Measurements from ENCODE around the gene POC1B.

POC1B gene

GRCh38 chr12:89521364-89522223 lies 4.3 kb downstream of the POC1B start:
- no peaks in the 10 kb centered on the region for H3K9me3 Mint-ChIP-seq
- ATAC-seq (no peak), DNase-seq (no peak)
- no peaks in the 10 kb centered on the region for H3K27me3 Mint-ChIP-seq
- peaks cover 39% of the 10 kb centered on the region for H3K4me1 Mint-ChIP-seq
- no peak overlapping the region for H3K27ac Mint-ChIP-seq
- peak overlapping the region; percentile 51 to 65 for H3K4me3 Mint-ChIP-seq

- Mint-ChIP-seq H3K27me3 (no peaks in the 10 kb centered on the region), H3K4me3 (no peak overlapping the region), H3K4me1 (peaks cover 21% of the 10 kb centered on the region), H3K9me3 (no peaks in the 10 kb centered on the region), H3K27ac (peak overlapping the region in 1 of 2 donors; percentile 10)
- no peak for DNase-seq
- ATAC-seq, result no peak
Observed at GRCh38 chr12:89517720-89518119, 8.1 kb downstream of the POC1B start.

DNA sequence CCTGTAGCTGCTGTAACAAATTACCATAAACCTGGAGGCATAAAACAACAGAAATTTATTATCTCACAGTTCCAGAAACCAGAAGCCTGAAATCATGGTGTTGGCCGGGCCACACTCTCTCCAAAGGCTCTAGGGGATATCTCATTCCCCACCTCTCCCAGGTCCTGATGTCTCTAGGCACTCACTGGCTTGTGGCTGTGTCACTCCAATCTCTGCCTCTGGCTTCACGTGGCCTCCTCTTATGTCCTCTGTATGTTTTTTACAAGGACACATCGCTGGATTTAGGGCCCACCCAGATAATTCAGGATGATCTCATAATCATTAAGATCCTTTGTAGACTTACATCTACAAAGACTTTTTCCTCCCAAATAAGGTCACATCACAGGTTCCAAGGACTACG lies 9.2 kb downstream of the POC1B start:
- ATAC-seq (no peak), DNase-seq (no peak)
- Mint-ChIP-seq H3K4me1 (peaks cover 13% of the 10 kb centered on the region), H3K4me3 (no peak overlapping the region), H3K27ac (no peak overlapping the region), H3K27me3 (no peaks in the 10 kb centered on the region), H3K9me3 (no peaks in the 10 kb centered on the region)

GRCh38 chr12:89514751-89515150 lies 11.1 kb downstream of the POC1B start:
- no peaks in the 10 kb centered on the region for H3K27me3 Mint-ChIP-seq
- no peak overlapping the region for H3K27ac Mint-ChIP-seq
- H3K4me3 Mint-ChIP-seq, result no peak overlapping the region
- no peaks in the 10 kb centered on the region for H3K9me3 Mint-ChIP-seq
- peak in 1 of 2 donors; percentile 30 for DNase-seq
- ATAC-seq, result peak; percentile 94
- H3K4me1 Mint-ChIP-seq, result peaks cover 6% of the 10 kb centered on the region

DNA sequence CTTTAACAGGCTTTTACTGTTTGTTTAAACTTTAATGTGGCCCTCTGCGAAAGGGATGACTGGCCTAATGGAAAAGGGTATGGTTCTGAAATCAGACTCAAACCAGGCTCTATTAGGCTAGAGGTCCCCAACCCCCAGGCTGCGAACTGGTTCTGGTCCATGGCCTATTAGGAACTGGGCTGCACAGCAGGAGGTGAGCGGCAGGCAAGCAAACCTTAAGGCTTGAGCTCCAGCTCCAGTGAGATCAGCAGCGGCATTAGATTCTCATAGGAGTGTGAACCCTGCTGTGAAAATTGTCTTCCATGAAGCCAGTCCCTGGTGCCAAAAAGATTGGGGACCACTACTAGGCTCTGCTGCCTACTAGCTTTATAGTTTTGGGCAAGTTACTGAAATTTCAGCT lies 12.3 kb downstream of the POC1B start:
- ATAC-seq (no peak), DNase-seq (no peak)
- Mint-ChIP-seq H3K4me3 (no peak overlapping the region), H3K27me3 (no peaks in the 10 kb centered on the region), H3K4me1 (peaks cover under 1% of the 10 kb centered on the region), H3K27ac (no peak overlapping the region), H3K9me3 (no peaks in the 10 kb centered on the region)

DNA sequence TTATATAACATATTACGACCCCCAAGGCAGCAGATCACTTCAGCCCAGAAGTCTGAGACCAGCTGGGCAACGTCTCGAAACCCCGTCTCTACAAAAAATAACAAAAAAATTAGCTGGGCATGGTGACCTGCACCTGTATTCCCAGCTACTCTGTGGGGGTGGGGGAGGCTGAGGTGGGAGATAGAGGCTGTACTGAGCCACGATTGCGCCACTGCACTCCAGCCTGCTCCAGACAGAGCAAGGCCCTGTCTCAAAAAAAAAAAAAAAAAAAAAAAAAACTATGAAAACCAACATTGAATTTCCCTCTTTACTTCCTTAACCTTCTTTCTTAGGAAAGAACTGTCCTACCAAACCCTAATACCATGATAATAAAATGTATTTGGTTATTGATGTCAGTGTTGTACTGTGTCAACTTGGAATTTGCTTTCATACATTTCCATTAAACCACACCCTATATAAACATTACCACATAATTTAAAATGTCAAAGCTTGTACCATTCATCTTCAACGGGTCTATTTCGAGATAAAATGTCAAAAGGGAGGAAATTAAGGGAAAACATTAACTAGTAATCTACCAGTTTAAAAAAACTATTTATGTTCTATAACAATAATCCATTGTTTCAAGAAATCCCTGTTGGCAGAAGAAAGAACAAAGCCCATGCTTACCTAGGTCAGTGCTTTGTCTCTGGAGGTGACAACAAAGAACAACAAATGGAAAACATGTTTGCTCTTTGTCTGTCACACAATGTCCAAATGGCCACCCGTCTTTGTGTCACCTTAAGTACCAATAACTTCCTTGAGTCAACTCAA lies 18.6 kb downstream of the POC1B start:
- Mint-ChIP-seq H3K27me3 (no peaks in the 10 kb centered on the region), H3K27ac (no peak overlapping the region), H3K4me3 (no peak overlapping the region), H3K9me3 (no peaks in the 10 kb centered on the region), H3K4me1 (peaks cover 15% of the 10 kb centered on the region)
- DNase-seq (no peak), ATAC-seq (no peak)

GRCh38 chr12:89506050-89506449 lies 19.8 kb downstream of the POC1B start:
- Mint-ChIP-seq H3K9me3 (no peaks in the 10 kb centered on the region), H3K27ac (peak overlapping the region in 1 of 2 donors; percentile 4), H3K4me1 (peaks cover 19% of the 10 kb centered on the region), H3K27me3 (no peaks in the 10 kb centered on the region), H3K4me3 (no peak overlapping the region)
- ATAC-seq (no peak), DNase-seq (no peak)

DNA sequence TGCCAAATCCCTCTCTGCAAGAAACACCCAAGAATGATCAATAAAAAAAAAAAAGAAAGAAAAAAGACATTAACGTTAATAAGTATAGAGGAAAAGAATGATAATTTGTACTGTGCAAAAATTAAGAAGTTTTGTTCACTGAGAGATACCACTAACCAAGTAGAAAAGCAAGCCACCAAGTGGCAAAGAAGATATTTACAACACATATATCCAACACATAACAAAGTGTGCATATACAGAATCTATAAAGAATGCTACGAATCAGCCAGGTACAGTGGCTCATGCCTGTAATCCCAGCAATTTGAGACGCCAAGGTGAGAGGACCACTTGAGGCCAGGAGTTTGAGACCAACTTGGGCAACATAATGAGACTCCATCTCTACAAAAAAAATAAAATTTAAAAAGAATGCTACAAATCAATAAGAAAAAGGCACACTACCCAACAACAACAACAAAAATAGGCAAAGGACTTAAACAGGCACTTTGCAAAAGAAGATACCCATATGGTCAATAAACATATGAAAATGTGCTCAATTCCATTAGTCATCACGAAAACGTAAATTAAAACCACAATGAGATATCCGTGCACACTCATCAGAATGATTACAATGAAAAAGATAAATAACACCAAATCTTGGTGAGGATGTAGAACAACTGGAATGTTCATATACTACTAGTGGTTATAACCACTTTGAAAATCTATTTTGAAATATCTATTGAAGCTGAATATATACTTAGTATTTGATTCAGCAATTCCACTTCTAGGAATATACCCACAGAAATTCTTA lies 21.1 kb downstream of the POC1B start:
- ATAC-seq, result no peak
- H3K27me3 Mint-ChIP-seq, result no peaks in the 10 kb centered on the region
- H3K9me3 Mint-ChIP-seq, result no peaks in the 10 kb centered on the region
- DNase-seq, result no peak
- peaks cover 19% of the 10 kb centered on the region for H3K4me1 Mint-ChIP-seq
- H3K4me3 Mint-ChIP-seq, result no peak overlapping the region
- H3K27ac Mint-ChIP-seq, result no peak overlapping the region

- DNase-seq (no peak), ATAC-seq (no peak)
- no peaks in the 10 kb centered on the region for H3K27me3 Mint-ChIP-seq
- no peak overlapping the region for H3K4me3 Mint-ChIP-seq
- H3K4me1 Mint-ChIP-seq, result peaks cover 19% of the 10 kb centered on the region
- no peaks in the 10 kb centered on the region for H3K9me3 Mint-ChIP-seq
- peak overlapping the region in 1 of 2 donors; percentile 27 for H3K27ac Mint-ChIP-seq
Observed at GRCh38 chr12:89501793-89502192, 24.1 kb downstream of the POC1B start.

GRCh38 chr12:89499857-89500256 lies 26.0 kb downstream of the POC1B start:
- DNase-seq (no peak), ATAC-seq (no peak)
- Mint-ChIP-seq H3K9me3 (no peaks in the 10 kb centered on the region), H3K27ac (no peak overlapping the region), H3K4me1 (peaks cover 17% of the 10 kb centered on the region), H3K4me3 (no peak overlapping the region), H3K27me3 (no peaks in the 10 kb centered on the region)

DNA sequence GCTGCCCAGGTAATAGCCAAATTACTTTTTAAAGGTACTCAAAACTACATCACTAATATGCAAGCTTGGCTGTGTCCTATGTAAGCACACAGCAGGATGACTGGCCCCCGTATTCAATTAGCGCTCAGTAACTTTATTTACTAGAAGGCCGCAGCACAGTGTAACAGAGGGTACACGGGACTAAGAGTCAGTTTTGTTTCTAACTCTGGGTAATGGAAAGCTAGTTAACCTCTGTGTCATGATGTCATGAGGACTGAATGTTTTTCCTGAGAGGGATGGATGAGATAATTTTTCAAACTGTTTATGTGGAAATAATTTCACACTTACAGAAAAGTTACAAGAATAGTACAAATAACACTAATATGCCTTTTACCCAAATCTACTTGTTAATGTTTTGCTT lies 28.4 kb downstream of the POC1B start:
- H3K4me1 Mint-ChIP-seq, result peaks cover 27% of the 10 kb centered on the region
- no peaks in the 10 kb centered on the region for H3K27me3 Mint-ChIP-seq
- H3K4me3 Mint-ChIP-seq, result no peak overlapping the region
- ATAC-seq (no peak), DNase-seq (no peak)
- H3K9me3 Mint-ChIP-seq, result peaks cover 0 to 6% of the 10 kb centered on the region in 2 donors
- H3K27ac Mint-ChIP-seq, result no peak overlapping the region

DNA sequence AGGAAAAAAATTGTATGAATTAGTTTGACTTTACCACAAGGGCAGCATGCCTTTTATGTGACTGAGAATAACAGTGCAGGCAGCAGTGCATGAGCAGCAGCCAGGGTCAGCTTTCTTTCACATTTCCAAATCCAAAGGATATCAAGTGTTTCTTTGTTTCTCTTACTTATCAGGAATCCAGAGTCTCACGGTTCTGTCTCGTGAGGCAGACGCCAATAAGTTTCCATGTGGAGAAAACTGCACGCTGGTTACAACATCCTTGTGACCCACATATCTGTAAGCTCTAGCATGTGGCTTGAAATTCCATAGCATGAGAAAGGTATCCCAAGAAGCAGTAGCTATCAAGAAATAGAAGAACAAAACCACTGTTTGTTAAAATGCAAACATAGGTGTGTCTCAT lies 28.8 kb downstream of the POC1B start:
- no peaks in the 10 kb centered on the region for H3K27me3 Mint-ChIP-seq
- no peak for DNase-seq
- no peak for ATAC-seq

DNA sequence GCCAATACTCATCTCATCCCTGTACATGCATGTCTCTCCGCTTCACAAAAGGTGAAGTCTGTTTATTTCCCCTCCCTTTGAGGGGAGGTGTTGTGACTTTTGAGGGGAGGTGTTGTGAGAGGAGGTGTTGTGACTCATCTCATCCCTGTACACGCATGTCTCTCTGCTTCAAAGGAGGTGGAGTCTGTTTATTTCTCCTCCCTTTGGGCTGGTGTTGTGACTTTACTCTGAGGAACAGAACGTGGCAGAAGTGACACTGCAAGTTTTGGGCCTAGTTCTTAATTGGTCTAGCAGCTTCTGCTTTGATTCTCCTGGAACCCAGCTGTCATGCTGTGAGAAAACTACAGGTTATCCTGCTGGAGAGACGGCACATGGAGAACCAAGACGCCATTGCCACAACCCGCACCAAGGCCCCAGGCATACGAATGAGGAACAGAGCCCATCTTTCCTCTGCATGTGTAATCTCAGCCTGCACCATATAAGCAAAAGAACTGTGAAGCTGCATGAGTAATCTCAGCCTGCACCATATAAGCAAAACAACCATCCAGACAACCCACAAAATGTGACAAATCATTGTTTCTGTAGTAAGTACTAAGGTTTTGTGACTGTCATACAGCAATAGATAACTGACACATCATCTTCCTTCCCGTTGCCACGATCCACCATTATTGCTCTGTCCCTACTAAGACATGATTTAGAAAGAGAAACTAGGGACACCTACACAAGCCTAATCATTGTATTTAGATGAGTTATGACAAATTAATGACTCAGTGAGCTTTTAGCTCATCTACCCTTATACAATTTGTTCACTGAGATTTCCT lies 31.2 kb downstream of the POC1B start:
- H3K4me3 Mint-ChIP-seq, result peak overlapping the region; percentile 8 to 47
- no peaks in the 10 kb centered on the region for H3K27me3 Mint-ChIP-seq
- H3K27ac Mint-ChIP-seq, result peak overlapping the region; percentile 87 to 90
- DNase-seq, result peak; percentile 23 to 66
- ATAC-seq, result peak; percentile 96
- peaks cover 0 to 6% of the 10 kb centered on the region in 2 donors for H3K9me3 Mint-ChIP-seq
- peaks cover 22% of the 10 kb centered on the region for H3K4me1 Mint-ChIP-seq

More for the DNA sequence above, 28.8 kb downstream of the POC1B start:
- no peak overlapping the region for H3K27ac Mint-ChIP-seq
- peaks cover 23% of the 10 kb centered on the region for H3K4me1 Mint-ChIP-seq
- peaks cover 0 to 6% of the 10 kb centered on the region in 2 donors for H3K9me3 Mint-ChIP-seq
- H3K4me3 Mint-ChIP-seq, result no peak overlapping the region

DNA sequence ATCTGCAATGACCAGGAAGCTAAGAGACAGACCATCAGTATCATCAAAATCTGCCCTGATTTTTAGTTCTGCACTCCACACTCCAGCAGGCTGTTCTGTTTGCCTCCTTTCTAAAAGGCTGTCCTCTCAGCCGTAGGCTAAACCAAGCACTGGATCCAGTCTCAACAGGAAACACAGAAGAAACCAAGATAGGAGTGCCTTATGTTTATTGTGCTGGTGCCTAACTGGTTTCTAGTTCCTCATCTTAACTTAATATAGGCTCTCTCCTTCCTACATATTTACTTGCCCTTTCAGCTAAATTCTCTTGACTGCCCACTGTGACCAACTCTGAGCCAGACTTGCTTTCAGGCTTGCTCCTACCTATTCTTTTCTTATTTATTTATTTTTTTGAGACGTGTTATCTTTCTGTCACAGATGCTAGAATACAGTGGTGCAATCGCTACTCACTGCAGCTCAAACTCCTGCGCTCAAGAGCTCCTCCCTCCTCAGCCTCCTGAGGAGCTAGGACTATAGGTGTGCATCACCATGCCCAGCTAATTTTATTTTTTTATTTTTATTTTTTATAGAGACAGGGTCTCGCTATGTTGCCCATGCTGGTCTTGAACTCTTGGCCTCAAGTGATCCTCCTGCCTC lies 32.1 kb downstream of the POC1B start:
- no peak for ATAC-seq
- Mint-ChIP-seq H3K4me3 (no peak overlapping the region), H3K27ac (peak overlapping the region in 1 of 2 donors; percentile 17), H3K9me3 (peaks cover 0 to 6% of the 10 kb centered on the region in 2 donors), H3K27me3 (no peaks in the 10 kb centered on the region), H3K4me1 (peaks cover 22% of the 10 kb centered on the region)
- no peak for DNase-seq
